Lower lobe of right lung (tissue), 2 donors: Measurements from ENCODE around the gene KCNIP1. TPM values are rescaled to one million over a fixed set of nuclear protein-coding genes. Genes with fewer than 3 reads are reported as not detected.

ENCODE experiments used
- ATAC-seq, 2 donors: fragments of 200-7000 bp; cut with Tn5 transposase; one replicate each; pipeline ENCODE4 v1.9.1; 2020 to 2022; ENCODE audit warnings: mild to moderate bottlenecking in 2 of 2, moderate library complexity in 2 of 2
- DNase-seq: peaks from one replicate; pipeline ENCODE4 v3.0.0-alpha.2; 2020
- H3K27ac ChIP-seq: fragments of 200-600 bp; one replicate; pipeline ENCODE4 v1.8.0; 2022
- H3K27me3 ChIP-seq: fragments of 200-600 bp; one replicate; pipeline ENCODE4 v1.8.0; 2022; ENCODE audit warnings: low read depth
- H3K36me3 ChIP-seq: fragments of 200-600 bp; one replicate; pipeline ENCODE4 v1.8.0; 2022; ENCODE audit warnings: mild to moderate bottlenecking
- H3K4me1 ChIP-seq: fragments of 200-600 bp; one replicate; pipeline ENCODE4 v1.8.0; 2022
- H3K4me3 ChIP-seq: fragments of 200-600 bp; one replicate; pipeline ENCODE4 v1.8.0; 2022; ENCODE audit warnings: mild to moderate bottlenecking
- H3K9me3 ChIP-seq: fragments of 200-600 bp; one replicate; pipeline ENCODE4 v1.8.0; 2022
- CTCF ChIP-seq: fragments of 200-600 bp; IDR thresholded peaks from one replicate; pipeline ENCODE4 v1.8.0; 2022; ENCODE audit warnings: antibody characterized with exemption, mild to moderate bottlenecking
- intact Hi-C: fragments of 100-400 bp; cut with DNase I; formaldehyde crosslinking; loops from one replicate; pipeline ENCODE4 v1.11.0; 2022
- total RNA-seq: library from RNA; stranded (reverse); fragmentation: NEBNext Ultra II Directional; extraction: Animal tissue kit (Norgen Biotek cat#: 25700); gene quantifications from one replicate; pipeline ENCODE4 v1.2.1, GENCODE V29; 2021
- donor health status: DM: no; HTN: yes; CAD: no; lungs with severe emphysema.

The KCNIP1 gene
- total RNA-seq, 1 donor from 2014 or later, result 1.7 TPM

- no peak for DNase-seq
- intact Hi-C loops, result no loop called here
- no peak for ATAC-seq
Observed at GRCh38 chr5:170473642-170474041, 30.2 kb upstream of the KCNIP1 start.

GRCh38 chr5:170474489-170475274, 29.1 kb upstream of the KCNIP1 start:
- Histone ChIP-seq H3K9me3 (no peaks in the 10 kb centered on the region), H3K27me3 (no peaks in the 10 kb centered on the region), H3K36me3 (no peaks in the 10 kb centered on the region), H3K4me3 (no peak overlapping the region), H3K4me1 (no peaks in the 10 kb centered on the region), H3K27ac (no peak overlapping the region)
- ATAC-seq, result no peak
- intact Hi-C loops, result no loop called here
- no peak for TF ChIP-seq CTCF
- no peak for DNase-seq

More at GRCh38 chr5:170473642-170474041, 30.2 kb upstream of the KCNIP1 start:
- Histone ChIP-seq H3K4me1 (no peaks in the 10 kb centered on the region), H3K4me3 (no peak overlapping the region), H3K27me3 (no peaks in the 10 kb centered on the region), H3K27ac (no peak overlapping the region), H3K9me3 (no peaks in the 10 kb centered on the region), H3K36me3 (no peaks in the 10 kb centered on the region)
- no peak for TF ChIP-seq CTCF

- Histone ChIP-seq H3K27me3 (no peaks in the 10 kb centered on the region), H3K27ac (no peak overlapping the region), H3K4me1 (no peaks in the 10 kb centered on the region), H3K4me3 (no peak overlapping the region), H3K9me3 (no peaks in the 10 kb centered on the region), H3K36me3 (no peaks in the 10 kb centered on the region)
- DNase-seq (no peak), ATAC-seq (no peak)
- intact Hi-C loops, result no loop called here
- TF ChIP-seq CTCF, result no peak
Observed at GRCh38 chr5:170475294-170476000, 28.4 kb upstream of the KCNIP1 start.

- Histone ChIP-seq H3K36me3 (no peaks in the 10 kb centered on the region), H3K4me3 (no peak overlapping the region), H3K27me3 (no peaks in the 10 kb centered on the region), H3K27ac (no peak overlapping the region), H3K4me1 (no peaks in the 10 kb centered on the region), H3K9me3 (no peaks in the 10 kb centered on the region)
- TF ChIP-seq CTCF, result no peak
- intact Hi-C loops, result no loop called here
- DNase-seq, result no peak
- no peak for ATAC-seq
Observed at GRCh38 chr5:170476704-170477103, 27.1 kb upstream of the KCNIP1 start.

- Histone ChIP-seq H3K27me3 (no peaks in the 10 kb centered on the region), H3K4me3 (no peak overlapping the region), H3K27ac (no peak overlapping the region), H3K9me3 (no peaks in the 10 kb centered on the region), H3K36me3 (no peaks in the 10 kb centered on the region), H3K4me1 (no peaks in the 10 kb centered on the region)
- no peak for TF ChIP-seq CTCF
- intact Hi-C loops, result no loop called here
- no peak for DNase-seq
- no peak for ATAC-seq
Observed at GRCh38 chr5:170477906-170478305, 25.9 kb upstream of the KCNIP1 start.
